DOHH2 (cell line): ENCODE measurements around the gene ATP2B3.

Experiments
- CTCF ChIP-seq: fragments of 200-600 bp; sonication (generic); IDR thresholded peaks from one replicate; pipeline ENCODE4 v1.5.1; 2014; ENCODE audit warnings: antibody characterized with exemption, mild to moderate bottlenecking, low read depth, low read length; ENCODE audit not compliant: poor library complexity, severe bottlenecking
- EZH2phosphoT487 ChIP-seq: fragments of 200-600 bp; sonication (generic); IDR thresholded peaks from 2 replicates; pipeline ENCODE4 v1.6.1; 2017; ENCODE audit warnings: borderline replicate concordance, mild to moderate bottlenecking, antibody characterized with exemption, low read length, moderate library complexity, mixed read lengths

GRCh38 chrX:153625271-153626024 is 108.0 kb downstream of the ATP2B3 start:
- no peak for TF ChIP-seq CTCF
- no peak for TF ChIP-seq EZH2phosphoT487
